IPS DF 6.9 (cell line): ENCODE data around the gene PRSS38.

Source experiments
- DNase-seq: peaks from one replicate; pipeline ENCODE4 v3.0.0-alpha.2; 2013; ENCODE audit warnings: low read depth, low spot score
- H3K27ac ChIP-seq: one replicate; pipeline ENCODE4 v1.5.1; 2013; ENCODE audit warnings: low read length, control low read depth
- H3K27me3 ChIP-seq: 2 replicates; pipeline ENCODE4 v1.6.1; 2013; ENCODE audit warnings: mild to moderate bottlenecking, low read length; ENCODE audit not compliant: control insufficient read depth, insufficient read depth
- H3K36me3 ChIP-seq: 2 replicates; pipeline ENCODE4 v1.6.1; 2013; ENCODE audit warnings: low read length; ENCODE audit not compliant: control insufficient read depth, insufficient read depth
- H3K4me1 ChIP-seq: 2 replicates; pipeline ENCODE4 v1.6.1; 2013; ENCODE audit warnings: low read length; ENCODE audit not compliant: control insufficient read depth, insufficient read depth
- H3K4me3 ChIP-seq: 2 replicates; pipeline ENCODE4 v1.5.1; 2013; ENCODE audit warnings: mild to moderate bottlenecking, low read length
- H3K9me3 ChIP-seq: 2 replicates; pipeline ENCODE4 v1.6.1; 2013; ENCODE audit warnings: low read length, inconsistent platforms; ENCODE audit not compliant: control insufficient read depth, insufficient read depth
- WGBS: extraction: QIAGEN DNeasy Blood & Tissue Kit; methylation state at CpG from one replicate; pipeline ENCODE4 v1.1.7; 2013; ENCODE audit warnings: mixed read lengths, missing lambda C conversion rate; ENCODE audit not compliant: insufficient read length, insufficient coverage; 5-methylcytosine and 5-hydroxymethylcytosine counted together

The PRSS38 gene

GRCh38 chr1:227793948-227794816 is 21.3 kb upstream of the PRSS38 start:
- no CpG with 5 or more reads among the region's 12 CpGs for WGBS
- no peaks in the 10 kb centered on the region for H3K36me3 ChIP-seq
- no peak overlapping the region for H3K4me3 ChIP-seq
- H3K4me1 ChIP-seq: peaks cover 9% of the 10 kb centered on the region
- no peaks in the 10 kb centered on the region; the same call in 1 of the 2 replicates for H3K27me3 ChIP-seq
- no peaks in the 10 kb centered on the region for H3K9me3 ChIP-seq
- H3K27ac ChIP-seq: no peak overlapping the region
- peak; percentile 54 for DNase-seq

DNA sequence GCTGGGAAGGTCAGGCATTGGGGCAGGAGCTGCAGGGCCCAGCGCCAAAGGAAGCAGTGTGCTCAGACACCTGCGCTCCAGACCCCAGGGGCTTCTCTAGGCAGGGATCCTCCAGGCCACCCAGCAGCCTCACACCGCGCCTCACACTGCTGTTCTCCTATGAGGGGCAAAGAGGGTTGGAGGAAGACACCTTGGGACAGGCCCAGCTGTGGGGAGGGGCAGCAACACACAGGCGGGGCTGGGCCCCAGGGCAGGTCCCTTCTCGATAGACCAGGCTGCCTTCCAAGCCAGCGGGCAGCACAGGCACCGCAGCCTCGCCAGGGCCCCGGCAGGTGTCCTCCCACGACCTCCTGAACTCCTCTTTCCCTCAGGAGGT is 20.7 kb upstream of the PRSS38 start:
- Histone ChIP-seq H3K27ac (no peak overlapping the region), H3K4me3 (no peak overlapping the region), H3K36me3 (no peaks in the 10 kb centered on the region), H3K27me3 (no peaks in the 10 kb centered on the region), H3K9me3 (no peaks in the 10 kb centered on the region), H3K4me1 (peaks cover 9% of the 10 kb centered on the region)
- no CpG with 5 or more reads among the region's 11 CpGs for WGBS
- DNase-seq: no peak

GRCh38 chr1:227795732-227796131 is 19.7 kb upstream of the PRSS38 start:
- Histone ChIP-seq H3K4me3 (no peak overlapping the region; the same call in 1 of the 2 replicates), H3K4me1 (peaks cover 9% of the 10 kb centered on the region), H3K9me3 (no peaks in the 10 kb centered on the region), H3K36me3 (no peaks in the 10 kb centered on the region), H3K27me3 (no peaks in the 10 kb centered on the region), H3K27ac (no peak overlapping the region)
- no CpG with 5 or more reads among the region's 6 CpGs for WGBS
- no peak for DNase-seq

DNA sequence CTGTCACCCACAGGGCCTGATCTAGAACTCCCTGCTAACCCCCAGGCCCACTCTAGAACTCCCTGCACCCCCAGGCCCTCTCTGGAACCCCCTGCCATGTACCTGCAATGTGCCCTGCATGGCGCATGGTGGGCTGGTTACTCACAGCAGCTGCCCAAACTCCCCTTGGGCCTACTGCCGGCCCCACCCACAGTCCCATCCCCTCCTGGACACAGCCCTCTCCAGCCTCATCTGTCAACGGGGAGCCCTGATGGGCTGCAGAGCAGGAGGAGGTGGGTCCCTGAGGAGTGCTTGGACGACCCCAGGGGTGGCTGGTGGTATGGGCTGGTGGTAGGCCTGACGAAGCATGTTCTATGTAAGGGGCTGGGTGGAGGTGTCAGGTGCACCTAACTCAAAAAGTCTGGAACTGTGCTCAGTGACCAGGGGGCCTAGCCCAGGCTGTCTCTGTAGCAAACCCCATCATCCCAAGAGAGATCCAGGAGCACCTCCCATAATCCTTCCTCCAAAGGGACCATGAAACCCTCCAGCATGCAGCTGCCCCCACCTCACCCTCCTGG is 19.0 kb upstream of the PRSS38 start:
- WGBS: no CpG with 5 or more reads among the region's 5 CpGs

GRCh38 chr1:227797144-227797543 is 18.3 kb upstream of the PRSS38 start:
- Histone ChIP-seq H3K27ac (no peak overlapping the region), H3K4me3 (no peak overlapping the region), H3K4me1 (peaks cover 9% of the 10 kb centered on the region), H3K27me3 (no peaks in the 10 kb centered on the region), H3K36me3 (no peaks in the 10 kb centered on the region), H3K9me3 (no peaks in the 10 kb centered on the region)
- no CpG with 5 or more reads among the region's 3 CpGs for WGBS
- no peak for DNase-seq

More for the DNA sequence above, 19.0 kb upstream of the PRSS38 start:
- no peaks in the 10 kb centered on the region for H3K9me3 ChIP-seq
- no peaks in the 10 kb centered on the region for H3K27me3 ChIP-seq
- DNase-seq: no peak
- no peaks in the 10 kb centered on the region for H3K36me3 ChIP-seq
- H3K27ac ChIP-seq: no peak overlapping the region
- peaks cover 9% of the 10 kb centered on the region for H3K4me1 ChIP-seq
- H3K4me3 ChIP-seq: no peak overlapping the region

- no peak for DNase-seq
- Histone ChIP-seq H3K4me1 (peaks cover 9% of the 10 kb centered on the region), H3K36me3 (no peaks in the 10 kb centered on the region), H3K4me3 (no peak overlapping the region), H3K27me3 (no peaks in the 10 kb centered on the region), H3K27ac (no peak overlapping the region), H3K9me3 (no peaks in the 10 kb centered on the region)
- WGBS: no CpG with 5 or more reads among the region's 3 CpGs
Measured at GRCh38 chr1:227797625-227798024, 17.9 kb upstream of the PRSS38 start.

DNA sequence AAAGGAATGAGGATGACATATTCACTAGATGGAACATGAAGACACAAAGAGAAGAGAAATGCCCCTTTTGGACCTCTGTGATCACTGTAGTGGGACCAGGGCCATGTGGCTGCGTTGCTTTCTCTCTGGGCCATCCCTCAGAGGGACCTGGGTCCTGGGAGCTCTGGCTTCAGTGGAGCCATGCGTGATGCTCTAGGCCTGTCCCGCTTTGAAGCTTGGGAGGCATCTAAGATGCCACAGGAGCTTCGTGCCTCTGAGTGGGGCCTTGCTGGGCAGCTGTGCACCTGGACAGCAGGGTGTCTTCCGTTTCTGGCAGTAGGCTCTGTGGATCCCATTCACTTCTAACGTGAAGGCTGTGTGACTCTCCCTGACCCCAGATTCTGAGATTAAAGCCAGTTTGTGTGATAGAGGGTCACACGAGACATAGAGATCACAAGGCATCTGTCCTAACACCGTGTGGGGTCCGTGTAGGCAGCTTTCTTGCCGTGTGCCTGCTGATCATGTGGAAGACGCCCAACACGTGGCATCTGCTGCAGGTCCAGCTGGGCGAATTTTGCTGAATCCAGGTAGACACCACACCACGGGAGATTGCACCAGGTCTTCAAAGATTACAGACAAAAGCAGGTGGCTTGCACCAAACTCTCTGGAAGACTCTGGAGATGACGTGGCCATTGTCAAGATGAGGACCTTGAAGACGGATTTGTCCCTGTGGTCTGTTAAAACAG is 17.2 kb upstream of the PRSS38 start:
- no peak overlapping the region for H3K27ac ChIP-seq
- H3K4me1 ChIP-seq: peaks cover 9% of the 10 kb centered on the region
- H3K27me3 ChIP-seq: no peaks in the 10 kb centered on the region
- H3K4me3 ChIP-seq: no peak overlapping the region
- DNase-seq: no peak
- H3K36me3 ChIP-seq: no peaks in the 10 kb centered on the region
- WGBS: no CpG with 5 or more reads among the region's 16 CpGs
- H3K9me3 ChIP-seq: no peaks in the 10 kb centered on the region

- Histone ChIP-seq H3K4me3 (no peak overlapping the region), H3K27ac (no peak overlapping the region), H3K9me3 (no peaks in the 10 kb centered on the region), H3K27me3 (no peaks in the 10 kb centered on the region), H3K36me3 (no peaks in the 10 kb centered on the region), H3K4me1 (peaks cover 2% of the 10 kb centered on the region)
- DNase-seq: no peak
- WGBS: no CpG with 5 or more reads among the region's 1 CpG
Measured at GRCh38 chr1:227799756-227800155, 15.7 kb upstream of the PRSS38 start.

- DNase-seq: no peak
- H3K36me3 ChIP-seq: no peaks in the 10 kb centered on the region
- H3K4me3 ChIP-seq: no peak overlapping the region
- H3K27ac ChIP-seq: no peak overlapping the region
- H3K27me3 ChIP-seq: no peaks in the 10 kb centered on the region
- no peaks in the 10 kb centered on the region for H3K9me3 ChIP-seq
- H3K4me1 ChIP-seq: no peaks in the 10 kb centered on the region
Measured at GRCh38 chr1:227803933-227804332, 11.5 kb upstream of the PRSS38 start.

GRCh38 chr1:227805606-227806197 is 9.8 kb upstream of the PRSS38 start:
- no CpG with 5 or more reads among the region's 6 CpGs for WGBS
- H3K27ac ChIP-seq: no peak overlapping the region

More at GRCh38 chr1:227805606-227806197, 9.8 kb upstream of the PRSS38 start:
- H3K36me3 ChIP-seq: no peaks in the 10 kb centered on the region
- no peak overlapping the region for H3K4me3 ChIP-seq
- no peaks in the 10 kb centered on the region for H3K9me3 ChIP-seq
- no peaks in the 10 kb centered on the region for H3K4me1 ChIP-seq
- no peaks in the 10 kb centered on the region for H3K27me3 ChIP-seq
- no peak for DNase-seq
